Right atrium auricular region (tissue), 2 donors: Measurements from ENCODE around the gene CDK8. TPM values are rescaled to one million over a fixed set of nuclear protein-coding genes. Genes with fewer than 3 reads are reported as not detected.

Experiments
- DNase-seq: peaks from one replicate; pipeline ENCODE4 v3.0.0-alpha.2; 2019; ENCODE audit warnings: low spot score
- H3K27ac ChIP-seq, 2 donors: fragments of 200-600 bp; sonication (generic); 1 replicate in 1 of 2; 2 replicates in 1 of 2; pipeline ENCODE4 v1.5.1; 2016 to 2019
- H3K27me3 ChIP-seq, 2 donors: fragments of 200-600 bp; sonication (generic); one replicate each; pipeline versions ENCODE4 v1.5.1 to v1.6.0; 2017 to 2019
- H3K36me3 ChIP-seq: fragments of 200-600 bp; sonication (generic); one replicate; pipeline ENCODE4 v1.5.1; 2016
- H3K4me1 ChIP-seq, 2 donors: fragments of 200-600 bp; sonication (generic); one replicate each; pipeline versions ENCODE4 v1.5.1 to v1.6.0; 2017 to 2019
- H3K4me3 ChIP-seq, 2 donors: fragments of 200-600 bp; sonication (generic); 1 replicate in 1 of 2; 2 replicates in 1 of 2; pipeline ENCODE4 v1.5.1; 2017 to 2019; ENCODE audit warnings: mild to moderate bottlenecking in 1 of 2, moderate library complexity in 1 of 2
- H3K9me3 ChIP-seq, 2 donors: fragments of 200-600 bp; sonication (generic); one replicate each; pipeline ENCODE4 v1.5.1; 2019
- CTCF ChIP-seq, 2 donors: fragments of 200-600 bp; sonication (generic); IDR thresholded peaks; one replicate each; pipeline ENCODE4 v1.5.1; 2019; ENCODE audit warnings: antibody characterized with exemption in 2 of 2
- total RNA-seq, 2 donors: library from RNA; depleted of rRNA; stranded (reverse); fragments of >200 nt; gene quantifications; one replicate each; pipeline ENCODE4 v1.1.0, GENCODE V29; 2016

CDK8 gene
- total RNA-seq, 2 donors from 2014 or later = 8.6 to 10.4 TPM

- Histone ChIP-seq H3K4me1 (peaks cover 0 to 8% of the 10 kb centered on the region in 2 donors), H3K4me3 (no peak overlapping the region), H3K36me3 (no peaks in the 10 kb centered on the region), H3K27me3 (no peaks in the 10 kb centered on the region), H3K9me3 (no peaks in the 10 kb centered on the region), H3K27ac (no peak overlapping the region)
- no peak for DNase-seq
- TF ChIP-seq CTCF (IDR thresholded peaks at IDR 0.05) = no peak
Observed at GRCh38 chr13:26225896-26226617, 27.9 kb upstream of the CDK8 start.

- Histone ChIP-seq H3K4me3 (no peak overlapping the region), H3K27me3 (no peaks in the 10 kb centered on the region), H3K9me3 (no peaks in the 10 kb centered on the region), H3K27ac (no peak overlapping the region), H3K4me1 (peaks cover 0 to 5% of the 10 kb centered on the region in 2 donors), H3K36me3 (no peaks in the 10 kb centered on the region)
- DNase-seq = no peak
- TF ChIP-seq CTCF (IDR thresholded peaks at IDR 0.05) = no peak
Observed at GRCh38 chr13:26227166-26227971, 26.6 kb upstream of the CDK8 start.

- DNase-seq = no peak
- Histone ChIP-seq H3K27ac (no peak overlapping the region), H3K27me3 (no peaks in the 10 kb centered on the region), H3K4me3 (no peak overlapping the region), H3K36me3 (no peaks in the 10 kb centered on the region), H3K4me1 (no peaks in the 10 kb centered on the region), H3K9me3 (no peaks in the 10 kb centered on the region)
- TF ChIP-seq CTCF (IDR thresholded peaks at IDR 0.05) = no peak
Observed at GRCh38 chr13:26228096-26228495, 25.8 kb upstream of the CDK8 start.

GRCh38 chr13:26229080-26229615 lies 24.8 kb upstream of the CDK8 start:
- no peak for DNase-seq
- Histone ChIP-seq H3K9me3 (no peaks in the 10 kb centered on the region), H3K36me3 (no peaks in the 10 kb centered on the region), H3K4me3 (no peak overlapping the region), H3K4me1 (no peaks in the 10 kb centered on the region), H3K27me3 (no peaks in the 10 kb centered on the region), H3K27ac (no peak overlapping the region)
- no peak for TF ChIP-seq CTCF (IDR thresholded peaks at IDR 0.05)

GRCh38 chr13:26230703-26231102 lies 23.2 kb upstream of the CDK8 start:
- Histone ChIP-seq H3K4me3 (no peak overlapping the region), H3K36me3 (no peaks in the 10 kb centered on the region), H3K27me3 (no peaks in the 10 kb centered on the region), H3K9me3 (no peaks in the 10 kb centered on the region), H3K4me1 (no peaks in the 10 kb centered on the region), H3K27ac (no peak overlapping the region)
- no peak for DNase-seq
- no peak for TF ChIP-seq CTCF (IDR thresholded peaks at IDR 0.05)
